Measurements from ENCODE around the gene ARF4. TPM values are rescaled to one million over a fixed set of nuclear protein-coding genes. Genes with fewer than 3 reads are reported as not detected.

The ARF4 gene
- total and polyA plus RNA-seq, 10 of the 15 experiments (the other 5 are each of a cell fraction or from before 2014, with no cell fraction given) = 66.2 to 283 (median 128) TPM

GRCh38 chr3:57555738-57556458 is 41.2 kb downstream of the ARF4 start, which contains the start of gene PDE12:
Gene PDE12, plus strand, starts transcription at chr3:57556274. Its CDS starts 106 bp downstream, at chr3:57556380.
- peak within 1 kb of the TSS; percentile 76 for H3K4me3 ChIP-seq
- no peaks in the 10 kb centered on the region for H4K20me1 ChIP-seq (ENCODE audit: control insufficient read depth, insufficient read depth)
- RAD21 ChIA-PET (ENCODE audit: unreplicated experiment) = interaction anchor here (0.5 to 3.7 kb wide), 7 partner anchors 41 to 384 kb away, joined by 3 to 22 read pairs (median 4); partner anchors contain the start of genes ARF4 and DENND6A
- peaks cover 0 to 13% of the 10 kb centered on the region in 2 experiments; a peak in 2 of 4 replicates for H3K36me3 ChIP-seq (ENCODE audit: control insufficient read depth in 2 of 2, insufficient read depth in 2 of 2, low read length in 1 of 2)
- intact Hi-C loops (cut with micrococcal nuclease; ENCODE audit: unreplicated experiment) (loop anchor here (2.0 to 5.0 kb wide), 2 partner anchors 41 to 136 kb away; partner anchors contain the start of genes ARF4 and DENND6A), in situ Hi-C loops (cut with MboI) (no loop called here)
- H3K4me1 ChIP-seq (ENCODE audit: control insufficient read depth, insufficient read depth, low read length) = no peaks in the 10 kb centered on the region; the same call in none of the 2 replicates
- POLR2A ChIA-PET = interaction anchor here (0.6 to 5.5 kb wide), 7 partner anchors 10 to 270 kb away, joined by 3 to 36 read pairs (median 4); partner anchors contain the start of gene ARF4
- peak within 1 kb of the TSS; percentile 100 for H2AFZ ChIP-seq (ENCODE audit: control insufficient read depth, low read depth, low read length)
- peak; percentile 95 for DNase-seq (ENCODE audit: low read depth, low spot score)
- peak within 1 kb of the TSS; percentile 96 for H3K9ac ChIP-seq (ENCODE audit: control insufficient read depth, insufficient read depth, low read length)
- WGBS (ENCODE audit: insufficient coverage, insufficient replicate concordance, low lambda C conversion rate, missing lambda C conversion rate) = under 1% methylated on average over 54 of the region's 54 CpGs
- ATAC-seq = peak; percentile 92
- H3K27ac ChIP-seq (ENCODE audit: control insufficient read depth, insufficient read depth) = peak within 1 kb of the TSS; percentile 99
- SMC1A ChIA-PET (ENCODE audit: uncharacterized antibody, unreplicated experiment) = interaction anchor here (0.8 to 2.6 kb wide), 6 partner anchors 41 to 328 kb away, joined by 4 to 14 read pairs (median 6); partner anchors contain the start of gene ARF4
- peak within 1 kb of the TSS; percentile 85 for H3K4me2 ChIP-seq (ENCODE audit: control insufficient read depth, insufficient read depth)
- H3K9me3 ChIP-seq (replicated peaks; ENCODE audit: control insufficient read depth, insufficient read depth, low read length) = no peaks in the 10 kb centered on the region
- BruUV-seq (replicated peaks) = no TSS peak
- FAIRE-seq = peak; percentile 79
- H3K79me2 ChIP-seq (ENCODE audit: control insufficient read depth, insufficient read depth, low read length) = peaks cover 55% of the 10 kb centered on the region
- H3K27me3 ChIP-seq (replicated peaks in 1 of 2; ENCODE audit: control insufficient read depth in 2 of 2, insufficient read depth in 2 of 2, low read length in 1 of 2) = no peaks in the 10 kb centered on the region
- CTCF ChIA-PET = interaction anchor here (0.7 to 1.6 kb wide), 7 partner anchors 12 to 328 kb away, joined by 3 to 7 read pairs (median 4); partner anchors contain the start of genes APPL1 and ARF4
- peak; percentile 97 for TF ChIP-seq IKZF1 (conservative IDR thresholded peaks at IDR 0.05)
- peak; percentile 82 for TF ChIP-seq SIN3A (IDR thresholded peaks at IDR 0.05; ENCODE audit: low read depth, low read length)
- peak; percentile 44 for TF ChIP-seq SIX5 (IDR thresholded peaks at IDR 0.05; ENCODE audit: low read depth, low read length, severe bottlenecking)
- no peak; the same call in 1 of the 2 replicates for TF ChIP-seq MYB (IDR thresholded peaks at IDR 0.05; ENCODE audit: borderline replicate concordance, low read depth, low read length)
- no peak; the same call in 1 of the 2 replicates for TF ChIP-seq CHD1 (IDR thresholded peaks at IDR 0.05; ENCODE audit: low read depth, low read length)
- peak; percentile 88 for TF ChIP-seq USF2 (IDR thresholded peaks at IDR 0.05; ENCODE audit: borderline replicate concordance, low read depth, low read length)
- TF ChIP-seq BCL3 (IDR thresholded peaks at IDR 0.05; ENCODE audit: borderline replicate concordance, insufficient read depth, low read depth, low read length, poor library complexity, severe bottlenecking) = no peak
- peak; percentile 97 for TF ChIP-seq ELK1 (IDR thresholded peaks at IDR 0.05; ENCODE audit: low read depth, low read length)
- TF ChIP-seq NR2C2 (IDR thresholded peaks at IDR 0.05; ENCODE audit: borderline replicate concordance, control insufficient read depth, insufficient read length, low read depth) = no peak
- peak; percentile 67 for TF ChIP-seq PKNOX1 (IDR thresholded peaks at IDR 0.05)
- peak; percentile 95 for TF ChIP-seq CREM (IDR thresholded peaks at IDR 0.05; ENCODE audit: low read depth)
- no peak for TF ChIP-seq ASH2L (IDR thresholded peaks at IDR 0.05; ENCODE audit: borderline replicate concordance, low read depth)
- TF ChIP-seq SMAD5 (IDR thresholded peaks at IDR 0.05; ENCODE audit: low read depth) = no peak
- 0 out of 2 replicates have a peak, but pooled peaks have one; percentile 57 for TF ChIP-seq FOXM1 (IDR thresholded peaks at IDR 0.05; ENCODE audit: low read depth, low read length)
- TF ChIP-seq MYC (IDR thresholded peaks at IDR 0.05; ENCODE audit: insufficient read depth, insufficient read length, insufficient replicate concordance, low read length, severe bottlenecking) = peak; percentile 86
- TF ChIP-seq JUND (IDR thresholded peaks at IDR 0.05; ENCODE audit: low read depth, low read length) = no peak
- peak; percentile 96 for TF ChIP-seq CHD2 (IDR thresholded peaks at IDR 0.05; ENCODE audit: borderline replicate concordance, low read depth, low read length)
- peak; percentile 89 for TF ChIP-seq KLF5 (IDR thresholded peaks at IDR 0.05; ENCODE audit: partially characterized antibody)
